Measurements from ENCODE around the gene ITGA8.

The ITGA8 gene

GRCh38 chr10:15730341-15730740 lies 10.6 kb upstream of the ITGA8 start:
- DNase-seq = no peak

- no peak for DNase-seq
Measured at GRCh38 chr10:15729890-15730289, 10.2 kb upstream of the ITGA8 start.

GRCh38 chr10:15726042-15726441 lies 6.3 kb upstream of the ITGA8 start:
- no peak for DNase-seq

- DNase-seq = no peak
Measured at GRCh38 chr10:15725603-15726002, 5.9 kb upstream of the ITGA8 start.

- no peak for DNase-seq
Measured at GRCh38 chr10:15724683-15725082, 5.0 kb upstream of the ITGA8 start.

- DNase-seq = no peak
Measured at GRCh38 chr10:15723803-15724202, 4.1 kb upstream of the ITGA8 start.

GRCh38 chr10:15720635-15721287 lies 1.0 kb upstream of the ITGA8 start:
- DNase-seq = no peak

GRCh38 chr10:15719049-15719898 lies 448 bp downstream of the ITGA8 start:
- DNase-seq = no peak

GRCh38 chr10:15718694-15719048 lies 1.1 kb downstream of the ITGA8 start:
- no peak for DNase-seq

- no peak for DNase-seq
Measured at GRCh38 chr10:15715619-15716227, 4.0 kb downstream of the ITGA8 start.

GRCh38 chr10:15714847-15715246 lies 4.9 kb downstream of the ITGA8 start:
- no peak for DNase-seq

- no peak for DNase-seq
Measured at GRCh38 chr10:15712883-15713282, 6.8 kb downstream of the ITGA8 start.

- DNase-seq = no peak
Measured at GRCh38 chr10:15710455-15710854, 9.3 kb downstream of the ITGA8 start.

GRCh38 chr10:15705298-15705697 lies 14.4 kb downstream of the ITGA8 start:
- no peak for DNase-seq

GRCh38 chr10:15704581-15704968 lies 15.1 kb downstream of the ITGA8 start:
- DNase-seq = no peak

- DNase-seq = no peak
Measured at GRCh38 chr10:15703944-15704580, 15.7 kb downstream of the ITGA8 start.

GRCh38 chr10:15703151-15703880 lies 16.4 kb downstream of the ITGA8 start:
- DNase-seq = no peak

- no peak for DNase-seq
Measured at GRCh38 chr10:15700078-15700674, 19.5 kb downstream of the ITGA8 start.

GRCh38 chr10:15695852-15696251 lies 23.9 kb downstream of the ITGA8 start:
- DNase-seq = no peak

GRCh38 chr10:15690031-15690430 lies 29.7 kb downstream of the ITGA8 start:
- no peak for DNase-seq

- DNase-seq = no peak
Measured at GRCh38 chr10:15684768-15685167, 35.0 kb downstream of the ITGA8 start.

GRCh38 chr10:15681076-15681475 lies 38.6 kb downstream of the ITGA8 start:
- DNase-seq = no peak

Measured in GOT3 (cell line).